OCI-LY1 (cell line): ENCODE measurements around the gene ZNF821.

ENCODE experiments used
- H2AFZ ChIP-seq: fragments of 200-600 bp; sonication (generic), shearing (Covaris generic); 2 replicates; pipeline ENCODE4 v1.6.0; 2014; ENCODE audit warnings: antibody characterized with exemption, mild to moderate bottlenecking, low read length
- H3F3A ChIP-seq: fragments of 200-600 bp; sonication (generic), shearing (Covaris generic); 2 replicates; pipeline ENCODE4 v1.6.0; 2014; ENCODE audit warnings: mild to moderate bottlenecking, antibody characterized with exemption, low read length, moderate library complexity; ENCODE audit not compliant: insufficient read depth
- H3K27ac ChIP-seq: fragments of 200-600 bp; sonication (generic); 2 replicates; pipeline ENCODE4 v1.5.1; 2014; ENCODE audit warnings: low read length, mixed run types, mild to moderate bottlenecking, low read depth; ENCODE audit not compliant: poor library complexity, severe bottlenecking
- H3K27me3 ChIP-seq: fragments of 200-600 bp; sonication (generic); 2 replicates; pipeline ENCODE4 v1.6.0; 2014; ENCODE audit warnings: antibody characterized with exemption, mild to moderate bottlenecking, low read length, moderate library complexity; ENCODE audit not compliant: insufficient read depth
- H3K36me3 ChIP-seq: fragments of 200-600 bp; sonication (generic); 2 replicates; pipeline ENCODE4 v1.6.1; 2014; ENCODE audit warnings: mild to moderate bottlenecking, antibody characterized with exemption, low read length, moderate library complexity, mixed read lengths; ENCODE audit not compliant: insufficient read depth
- H3K4me1 ChIP-seq: fragments of 200-600 bp; sonication (generic); 2 replicates; pipeline ENCODE4 v1.5.1; 2014; ENCODE audit warnings: mild to moderate bottlenecking, low read length, moderate library complexity; ENCODE audit not compliant: insufficient read depth, severe bottlenecking
- H3K4me2 ChIP-seq: fragments of 200-600 bp; sonication (generic), shearing (Covaris generic); 2 replicates; pipeline ENCODE4 v1.6.1; 2014; ENCODE audit warnings: low read length
- H3K4me3 ChIP-seq: fragments of 200-600 bp; sonication (generic); 2 replicates; pipeline ENCODE4 v1.5.1; 2014; ENCODE audit warnings: low read length, low read depth, mild to moderate bottlenecking, mixed read lengths; ENCODE audit not compliant: poor library complexity, severe bottlenecking
- H3K79me2 ChIP-seq: fragments of 200-600 bp; shearing (Covaris generic); 2 replicates; pipeline ENCODE4 v1.6.1; 2016; ENCODE audit warnings: mixed run types, low read length, mixed read lengths; ENCODE audit not compliant: insufficient read depth
- H3K9ac ChIP-seq: fragments of 200-600 bp; sonication (generic), shearing (Covaris generic); 2 replicates; pipeline ENCODE4 v1.6.1; 2014; ENCODE audit warnings: mild to moderate bottlenecking, low read length, mixed read lengths
- H3K9me2 ChIP-seq: fragments of 200-600 bp; sonication (generic), shearing (Covaris generic); 2 replicates; pipeline ENCODE4 v1.6.1; 2014; ENCODE audit warnings: low read depth, mild to moderate bottlenecking, low read length, mixed read lengths
- H3K9me3 ChIP-seq: fragments of 200-600 bp; shearing (Covaris generic); 2 replicates; pipeline ENCODE4 v1.6.1; 2014; ENCODE audit warnings: low read length, mixed read lengths
- H4K20me1 ChIP-seq: fragments of 200-600 bp; sonication (generic), shearing (Covaris generic); 2 replicates; pipeline ENCODE4 v1.6.0; 2016; ENCODE audit warnings: mild to moderate bottlenecking, low read length; ENCODE audit not compliant: insufficient read depth
- EZH2 ChIP-seq: fragments of 200-600 bp; sonication (generic), shearing (Covaris generic); IDR thresholded peaks from 2 replicates; pipeline ENCODE4 v1.8.0; 2017; ENCODE audit warnings: borderline replicate concordance, mixed run types, mild to moderate bottlenecking, antibody characterized with exemption, low read length, moderate library complexity, mixed read lengths
- TF ChIP-seq, protein P1 (sequence below): fragments of 200-600 bp; sonication (generic), shearing (Covaris generic); IDR thresholded peaks from 2 replicates; pipeline ENCODE4 v1.5.1; 2017; ENCODE audit warnings: mild to moderate bottlenecking, antibody characterized with exemption, low read length, moderate library complexity, mixed read lengths

The ZNF821 gene

DNA sequence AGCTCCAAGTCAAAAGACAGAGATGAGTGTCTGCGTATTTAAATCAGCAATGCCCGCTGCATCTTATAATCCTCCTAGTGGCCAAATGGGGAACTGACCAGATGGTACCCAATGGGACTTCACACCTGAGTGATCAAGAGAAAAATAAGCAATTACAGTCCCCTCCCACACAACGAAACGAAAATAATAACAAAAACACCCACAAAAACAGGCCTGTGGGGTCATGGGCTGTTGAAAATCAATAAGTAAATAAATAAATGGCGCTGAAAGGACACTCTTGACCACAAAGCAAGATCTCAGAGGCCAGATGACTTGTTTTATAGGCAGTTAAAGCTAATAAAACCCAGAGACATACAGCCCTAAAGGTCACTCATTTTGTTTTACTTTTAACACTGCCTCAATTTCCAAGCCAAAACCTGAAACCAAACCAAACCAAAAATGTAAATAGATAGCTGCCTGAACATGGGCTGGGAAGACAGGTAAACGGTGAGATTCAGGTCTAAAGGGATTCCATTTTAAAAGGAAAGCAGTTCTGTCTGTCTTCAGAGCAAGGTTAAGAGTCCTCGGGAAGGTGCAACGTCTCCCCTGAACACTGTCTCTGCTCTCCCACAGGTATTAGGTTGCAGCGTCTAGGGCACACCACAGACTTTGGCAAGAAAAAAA lies 1.3 kb downstream of the ZNF821 start:
- no peak for TF ChIP-seq EZH2
- TF ChIP-seq, protein P1, sequence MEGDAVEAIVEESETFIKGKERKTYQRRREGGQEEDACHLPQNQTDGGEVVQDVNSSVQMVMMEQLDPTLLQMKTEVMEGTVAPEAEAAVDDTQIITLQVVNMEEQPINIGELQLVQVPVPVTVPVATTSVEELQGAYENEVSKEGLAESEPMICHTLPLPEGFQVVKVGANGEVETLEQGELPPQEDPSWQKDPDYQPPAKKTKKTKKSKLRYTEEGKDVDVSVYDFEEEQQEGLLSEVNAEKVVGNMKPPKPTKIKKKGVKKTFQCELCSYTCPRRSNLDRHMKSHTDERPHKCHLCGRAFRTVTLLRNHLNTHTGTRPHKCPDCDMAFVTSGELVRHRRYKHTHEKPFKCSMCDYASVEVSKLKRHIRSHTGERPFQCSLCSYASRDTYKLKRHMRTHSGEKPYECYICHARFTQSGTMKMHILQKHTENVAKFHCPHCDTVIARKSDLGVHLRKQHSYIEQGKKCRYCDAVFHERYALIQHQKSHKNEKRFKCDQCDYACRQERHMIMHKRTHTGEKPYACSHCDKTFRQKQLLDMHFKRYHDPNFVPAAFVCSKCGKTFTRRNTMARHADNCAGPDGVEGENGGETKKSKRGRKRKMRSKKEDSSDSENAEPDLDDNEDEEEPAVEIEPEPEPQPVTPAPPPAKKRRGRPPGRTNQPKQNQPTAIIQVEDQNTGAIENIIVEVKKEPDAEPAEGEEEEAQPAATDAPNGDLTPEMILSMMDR = peak; percentile 77
- Histone ChIP-seq H3K36me3 (peaks cover 25% of the 10 kb centered on the region; the same call in 1 of the 2 replicates), H2AFZ (no peak overlapping the region), H3K9ac (peak overlapping the region; percentile 86), H3K4me1 (peaks cover 37% of the 10 kb centered on the region), H3K27me3 (no peaks in the 10 kb centered on the region), H3K4me2 (peak overlapping the region; percentile 84), H3K27ac (peak overlapping the region; percentile 71), H3K4me3 (peak overlapping the region; percentile 86), H4K20me1 (no peaks in the 10 kb centered on the region), H3K9me3 (no peaks in the 10 kb centered on the region), H3K79me2 (no peaks in the 10 kb centered on the region), H3F3A (peaks cover 5% of the 10 kb centered on the region; the same call in 1 of the 2 replicates), H3K9me2 (no peaks in the 10 kb centered on the region)

DNA sequence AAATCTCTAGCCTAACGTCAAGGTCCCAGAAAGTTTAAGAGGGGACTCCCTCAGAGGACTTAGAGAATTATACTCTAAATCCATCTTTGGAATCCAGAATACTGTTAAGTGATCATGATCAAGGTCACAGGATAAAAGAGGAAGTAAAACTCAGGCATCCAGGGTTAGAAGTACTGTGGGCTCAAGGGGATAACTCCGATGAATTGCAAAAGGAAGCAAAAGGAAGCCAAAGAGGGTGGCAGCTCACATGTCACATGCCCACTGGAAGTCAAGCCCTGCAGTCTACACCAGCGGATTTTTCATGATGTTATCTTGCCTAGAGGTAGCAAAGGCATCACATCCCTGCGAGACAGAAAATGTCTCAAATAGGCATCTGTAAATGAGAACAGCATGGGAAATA lies 3.8 kb downstream of the ZNF821 start:
- no peak overlapping the region for H3K9ac ChIP-seq
- no peak overlapping the region for H3K4me2 ChIP-seq
- H3K9me2 ChIP-seq = no peaks in the 10 kb centered on the region
- no peaks in the 10 kb centered on the region for H3F3A ChIP-seq
- no peak overlapping the region for H3K4me3 ChIP-seq
- H3K9me3 ChIP-seq = no peaks in the 10 kb centered on the region
- H3K79me2 ChIP-seq = no peaks in the 10 kb centered on the region
- peaks cover 35% of the 10 kb centered on the region for H3K4me1 ChIP-seq
- no peaks in the 10 kb centered on the region for H4K20me1 ChIP-seq
- peaks cover 25% of the 10 kb centered on the region; the same call in 1 of the 2 replicates for H3K36me3 ChIP-seq
- no peak overlapping the region for H3K27ac ChIP-seq
- no peak for TF ChIP-seq EZH2
- TF ChIP-seq, protein P1 = no peak
- H3K27me3 ChIP-seq = no peaks in the 10 kb centered on the region
- no peak overlapping the region for H2AFZ ChIP-seq

DNA sequence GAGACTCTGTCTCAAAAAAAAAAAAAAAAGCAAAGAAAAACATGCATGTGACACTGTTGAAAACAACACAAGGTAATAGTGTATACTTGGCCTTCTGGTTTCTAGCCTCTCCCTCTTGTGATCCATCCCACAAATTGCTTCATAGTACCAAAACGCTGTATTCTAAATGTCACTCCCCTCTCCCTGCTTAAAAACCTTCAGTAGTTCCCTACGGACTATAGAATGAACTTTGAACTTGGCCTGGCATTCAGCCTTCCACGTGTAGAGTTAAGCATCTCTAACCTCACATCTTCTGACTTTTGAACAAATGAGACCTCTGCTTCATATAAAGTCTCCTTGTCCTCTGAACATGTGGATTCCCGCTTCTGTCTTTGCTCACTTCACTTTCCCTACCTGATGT lies 5.1 kb downstream of the ZNF821 start:
- Histone ChIP-seq H3K9me2 (no peaks in the 10 kb centered on the region), H3K4me2 (no peak overlapping the region), H4K20me1 (no peaks in the 10 kb centered on the region), H3F3A (no peaks in the 10 kb centered on the region), H3K36me3 (peaks cover 25% of the 10 kb centered on the region; the same call in 1 of the 2 replicates), H2AFZ (no peak overlapping the region), H3K79me2 (no peaks in the 10 kb centered on the region), H3K4me1 (peaks cover 27% of the 10 kb centered on the region), H3K27ac (no peak overlapping the region), H3K4me3 (no peak overlapping the region), H3K27me3 (no peaks in the 10 kb centered on the region), H3K9ac (no peak overlapping the region), H3K9me3 (no peaks in the 10 kb centered on the region)
- no peak for TF ChIP-seq EZH2
- TF ChIP-seq, protein P1 = no peak
